BJ (cell line): ENCODE data around the gene ALPI. TPM values are rescaled to one million over a fixed set of nuclear protein-coding genes. Genes with fewer than 3 reads are reported as not detected.

Source experiments
- CTCF ChIA-PET: fragments of 350-600 bp; formaldehyde crosslinking; extraction: SDS; loops from one replicate; lab custom pipeline; 2021; ENCODE audit warnings: antibody characterized with exemption, inconsistent platforms; lab: Yijun Ruan, JAX
- POLR2A ChIA-PET: fragments of 300-600 bp; sonication (Branson Sonifier 250); formaldehyde crosslinking; extraction: SDS; loops from one replicate; lab custom pipeline; 2021; ENCODE audit warnings: antibody characterized with exemption; lab: Charles Lee
- DNase-seq: peaks from one replicate; pipeline ENCODE4 v3.0.0-alpha.2; 2011; ENCODE audit warnings: low read depth
- H3K27me3 ChIP-seq: 2 replicates; pipeline ENCODE4 v1.6.0; 2011; ENCODE audit warnings: low read length; ENCODE audit not compliant: control insufficient read depth, insufficient read depth
- H3K36me3 ChIP-seq: 2 replicates; pipeline ENCODE4 v1.5.1; 2011; ENCODE audit warnings: low read length; ENCODE audit not compliant: control insufficient read depth, insufficient read depth
- H3K4me3 ChIP-seq: 2 replicates; pipeline ENCODE4 v1.5.1; 2011; ENCODE audit warnings: low read depth, mild to moderate bottlenecking, control low read depth, low read length
- CTCF ChIP-seq: IDR thresholded peaks from 2 replicates; pipeline ENCODE4 v1.5.1; 2011; ENCODE audit warnings: low read depth, mild to moderate bottlenecking, control low read depth, inconsistent platforms, low read length, moderate library complexity; ENCODE audit not compliant: insufficient read depth
- polyA plus RNA-seq: library from polyadenylated mRNA; depleted of rRNA; stranded (reverse); fragments of >200 nt; gene quantifications from 2 replicates; pipeline ENCODE4 v1.2.3, GENCODE V29; 2011

Gene ALPI
- polyA plus RNA-seq, 1 experiment, result not detected

GRCh38 chr2:232501331-232501771 is 45.4 kb downstream of the ALPI start:
- Histone ChIP-seq H3K36me3 (no peaks in the 10 kb centered on the region), H3K4me3 (no peak overlapping the region), H3K27me3 (peaks cover 36% of the 10 kb centered on the region)
- no peak for DNase-seq
- ChIA-PET CTCF (interaction anchor here (0.6 to 0.8 kb wide), 2 partner anchors 14 to 611 kb away, joined by 3 read pairs; no protein-coding TSS in a partner anchor), POLR2A (no interaction called here)
- TF ChIP-seq CTCF, result no peak

GRCh38 chr2:232501794-232502390 is 45.9 kb downstream of the ALPI start:
- no peak overlapping the region for H3K4me3 ChIP-seq
- POLR2A ChIA-PET, result no interaction called here
- CTCF ChIA-PET, result interaction anchor here (0.6 to 0.8 kb wide), 2 partner anchors 14 to 611 kb away, joined by 3 read pairs; no protein-coding TSS in a partner anchor
- no peak for DNase-seq
- no peaks in the 10 kb centered on the region for H3K36me3 ChIP-seq
- TF ChIP-seq CTCF, result no peak
- peaks cover 36% of the 10 kb centered on the region for H3K27me3 ChIP-seq

- no peak for TF ChIP-seq CTCF
- DNase-seq, result no peak
- Histone ChIP-seq H3K36me3 (no peaks in the 10 kb centered on the region), H3K4me3 (no peak overlapping the region), H3K27me3 (peaks cover 39% of the 10 kb centered on the region)
- CTCF ChIA-PET, result no interaction called here
- POLR2A ChIA-PET, result no interaction called here
Measured at GRCh38 chr2:232502511-232502910, 46.6 kb downstream of the ALPI start.

- no peak for DNase-seq
- Histone ChIP-seq H3K27me3 (peaks cover 41% of the 10 kb centered on the region), H3K4me3 (peak overlapping the region; percentile 4; the same call in 1 of the 2 replicates), H3K36me3 (no peaks in the 10 kb centered on the region)
- TF ChIP-seq CTCF, result no peak
- CTCF ChIA-PET, result interaction anchor here (0.7 kb wide), 1 partner anchor 19 kb away, joined by 3 read pairs; no protein-coding TSS in a partner anchor
- POLR2A ChIA-PET, result no interaction called here
Measured at GRCh38 chr2:232502911-232503808, 47.2 kb downstream of the ALPI start.

GRCh38 chr2:232503809-232504323 is 47.9 kb downstream of the ALPI start:
- no peak for TF ChIP-seq CTCF
- ChIA-PET POLR2A (no interaction called here), CTCF (interaction anchor here (0.7 kb wide), 1 partner anchor 18 kb away, joined by 3 read pairs; no protein-coding TSS in a partner anchor)
- Histone ChIP-seq H3K27me3 (peaks cover 38% of the 10 kb centered on the region), H3K36me3 (no peaks in the 10 kb centered on the region), H3K4me3 (no peak overlapping the region)
- no peak for DNase-seq
